SIG-M5 (cell line): Measurements from ENCODE around the gene SGO2.

Experiments
- DNase-seq: peaks from one replicate; lab custom pipeline; 2025; lab: John Stamatoyannopoulos, UW

Gene SGO2

GRCh38 chr2:200525882-200526651 lies at the start of gene SGO2:
Gene SGO2, plus strand, starts transcription at chr2:200526207. Its CDS starts 6,769 bp downstream, at chr2:200532976.
- peak; percentile 89 for DNase-seq

DNA sequence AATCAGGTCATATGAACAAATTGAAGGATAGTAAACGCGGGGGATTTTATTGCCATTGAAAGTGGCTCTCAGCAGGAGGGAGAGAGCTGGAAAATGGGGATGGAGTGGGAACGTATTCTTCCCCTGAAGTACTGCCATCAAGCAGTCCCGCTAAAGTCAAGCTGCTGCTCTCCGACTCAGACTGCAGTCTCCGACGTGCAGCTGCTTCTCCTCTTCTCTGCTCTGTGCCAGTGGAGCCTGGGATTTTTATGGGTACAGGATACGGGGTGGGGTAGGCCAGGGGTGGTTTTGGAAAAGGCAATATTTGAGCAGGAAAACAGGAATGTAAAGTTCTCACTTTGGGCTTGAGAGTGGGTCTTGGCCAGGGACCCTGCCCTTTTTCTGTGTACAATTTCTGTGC lies 49.2 kb upstream of the SGO2 start:
- no peak for DNase-seq

GRCh38 chr2:200477667-200478131 lies 48.3 kb upstream of the SGO2 start:
- DNase-seq, result no peak

GRCh38 chr2:200479692-200480265 lies 46.2 kb upstream of the SGO2 start:
- DNase-seq, result no peak

- no peak for DNase-seq
Measured at GRCh38 chr2:200482194-200482593, 43.8 kb upstream of the SGO2 start.

- DNase-seq, result no peak
Measured at GRCh38 chr2:200483729-200484198, 42.2 kb upstream of the SGO2 start.

DNA sequence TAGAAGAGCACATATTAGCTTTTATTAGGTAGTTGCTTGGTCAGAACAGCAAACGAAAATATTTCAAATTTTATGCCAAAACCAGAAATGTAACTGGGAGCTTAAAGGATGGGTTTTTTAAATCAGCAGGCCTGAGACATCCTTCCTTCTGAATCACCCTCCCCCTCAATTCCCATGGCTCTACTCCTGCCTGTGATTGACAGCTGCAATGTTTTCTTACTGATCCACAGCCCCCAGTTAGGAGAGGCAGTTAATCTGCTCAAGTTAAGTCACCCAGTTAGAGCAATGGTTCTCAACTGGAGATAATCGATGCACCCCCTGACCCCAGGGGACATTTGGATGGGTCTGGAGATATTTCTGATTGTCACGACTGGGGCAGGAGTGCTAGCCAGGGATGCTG lies 41.1 kb upstream of the SGO2 start:
- no peak for DNase-seq

DNA sequence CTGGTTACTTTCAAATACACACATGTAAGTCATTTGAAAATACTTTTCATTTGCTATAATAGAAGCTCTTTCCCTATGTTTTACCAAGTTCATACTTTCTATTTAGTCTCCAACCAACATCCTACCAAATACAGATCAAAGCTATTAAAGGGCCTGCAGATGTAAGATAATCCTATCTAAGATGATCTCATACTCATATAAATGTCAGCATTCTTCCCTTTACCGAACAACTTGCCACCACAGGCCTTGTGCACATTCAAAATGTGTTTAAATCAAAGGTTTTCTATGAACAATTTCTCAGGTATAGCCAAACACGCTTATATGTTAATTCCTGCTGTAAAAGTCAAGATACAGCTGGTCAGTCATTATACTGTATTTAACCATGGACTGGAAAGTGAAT lies 39.5 kb upstream of the SGO2 start:
- DNase-seq, result no peak

DNA sequence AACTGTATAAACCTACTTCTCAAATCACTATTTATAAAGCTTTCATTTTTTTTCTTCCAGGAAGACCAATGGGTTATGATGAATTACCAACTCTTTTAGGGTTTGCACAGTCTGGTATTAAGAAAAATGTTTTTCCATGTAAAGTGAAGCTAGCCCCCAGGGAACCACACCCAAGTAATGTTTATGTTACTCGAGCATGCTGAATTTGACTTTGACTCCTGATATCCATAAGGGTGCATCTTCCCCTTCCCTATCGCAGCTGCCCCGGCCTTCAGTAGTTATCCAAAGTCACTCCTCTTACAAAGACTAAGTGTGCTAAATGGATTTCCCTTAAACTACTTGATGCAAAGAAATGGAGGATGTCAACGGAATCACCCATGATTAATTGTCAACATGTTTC lies 37.8 kb upstream of the SGO2 start:
- no peak for DNase-seq

DNA sequence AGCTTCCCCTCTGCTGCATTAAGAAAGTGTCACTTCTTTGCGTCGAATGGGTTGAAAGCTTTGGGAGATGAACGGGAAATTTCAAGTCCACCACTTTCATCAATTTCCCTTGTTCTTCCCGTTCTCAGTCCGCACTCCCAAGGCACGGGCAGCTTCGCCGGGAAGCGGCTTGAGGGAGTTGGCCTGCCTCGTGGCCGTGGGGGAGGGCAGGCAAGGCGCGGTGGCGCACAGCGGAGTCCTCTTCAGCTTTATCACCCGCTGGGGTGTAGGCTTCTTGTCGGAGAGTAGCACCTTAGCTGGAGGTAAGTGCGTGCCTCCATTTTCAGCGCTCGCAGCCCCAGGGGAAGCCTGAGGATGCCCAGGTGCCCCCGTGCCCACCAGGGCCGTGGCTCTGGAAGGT lies 36.0 kb upstream of the SGO2 start:
- DNase-seq, result no peak

DNA sequence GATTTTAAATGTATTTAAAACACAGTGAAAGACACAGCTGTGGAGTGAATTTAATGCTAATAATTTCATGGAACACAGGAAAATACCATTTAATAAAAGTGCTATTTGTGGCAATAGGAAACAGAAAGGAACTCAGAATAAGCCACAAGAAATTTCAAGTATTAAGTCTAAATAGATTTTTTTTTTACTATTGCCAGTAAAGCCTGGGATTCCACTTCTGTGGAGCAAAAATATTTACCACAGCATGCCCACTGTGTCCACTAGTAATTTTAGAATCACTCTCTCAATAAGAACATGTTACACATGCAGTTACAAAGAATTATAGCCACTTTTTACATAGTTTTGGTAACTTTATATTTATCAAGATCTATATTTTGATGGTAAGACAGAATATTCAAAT lies 33.4 kb upstream of the SGO2 start:
- no peak for DNase-seq

- DNase-seq, result no peak
Measured at GRCh38 chr2:200494048-200494447, 32.0 kb upstream of the SGO2 start.

- DNase-seq, result no peak
Measured at GRCh38 chr2:200496696-200497095, 29.3 kb upstream of the SGO2 start.

DNA sequence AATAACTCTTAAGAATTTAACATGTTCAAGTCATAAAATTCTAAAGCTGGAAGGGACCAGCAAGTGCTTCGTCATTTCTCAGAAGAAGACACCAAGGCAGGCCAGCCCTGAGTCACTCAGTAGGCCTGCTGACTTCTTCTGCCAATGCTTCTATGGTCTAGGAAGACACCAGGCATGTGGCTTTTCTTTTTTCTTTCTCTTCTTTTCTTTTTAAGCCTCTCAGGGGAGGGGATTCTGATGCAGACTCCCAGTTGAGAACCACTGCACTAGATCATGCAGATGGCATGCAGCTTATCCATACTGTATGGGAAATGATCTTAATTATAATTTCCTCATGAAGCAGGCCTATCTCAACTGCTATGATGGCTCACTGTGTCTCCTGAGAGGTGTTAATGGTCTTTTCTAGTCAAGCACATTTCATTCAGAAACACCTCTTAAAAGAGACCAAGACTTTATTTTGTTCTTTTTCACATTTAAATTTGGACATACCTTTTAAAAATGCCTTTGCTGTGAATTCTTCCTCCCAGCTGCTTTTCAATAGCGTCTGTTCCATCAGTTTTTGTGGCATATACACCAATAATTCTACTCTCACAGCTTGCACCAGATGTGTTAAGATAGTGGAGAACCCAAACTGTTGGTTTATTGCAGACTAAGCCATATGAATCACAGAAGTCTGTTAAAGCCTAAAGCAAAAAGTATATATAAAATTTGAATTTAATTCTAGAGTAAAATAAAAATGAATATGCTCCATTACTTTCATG lies 27.4 kb upstream of the SGO2 start:
- no peak for DNase-seq

DNA sequence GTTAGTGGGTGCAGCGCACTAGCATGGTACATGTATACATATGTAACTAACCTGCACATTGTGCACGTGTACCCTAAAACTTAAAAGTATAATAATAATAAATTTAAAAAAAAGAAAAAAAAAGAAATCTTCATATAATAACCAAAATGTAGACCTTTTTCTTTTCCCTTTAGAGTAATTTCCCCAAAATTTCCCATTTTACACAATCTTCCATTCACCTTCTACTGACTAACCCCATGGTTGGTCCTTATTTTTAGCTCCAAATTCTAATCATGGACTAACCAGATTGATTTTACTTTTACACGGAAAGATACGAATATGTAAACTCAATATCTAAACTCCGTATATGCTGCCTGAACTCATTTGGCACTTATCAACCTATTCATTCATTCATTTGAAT lies 23.8 kb upstream of the SGO2 start:
- no peak for DNase-seq

DNA sequence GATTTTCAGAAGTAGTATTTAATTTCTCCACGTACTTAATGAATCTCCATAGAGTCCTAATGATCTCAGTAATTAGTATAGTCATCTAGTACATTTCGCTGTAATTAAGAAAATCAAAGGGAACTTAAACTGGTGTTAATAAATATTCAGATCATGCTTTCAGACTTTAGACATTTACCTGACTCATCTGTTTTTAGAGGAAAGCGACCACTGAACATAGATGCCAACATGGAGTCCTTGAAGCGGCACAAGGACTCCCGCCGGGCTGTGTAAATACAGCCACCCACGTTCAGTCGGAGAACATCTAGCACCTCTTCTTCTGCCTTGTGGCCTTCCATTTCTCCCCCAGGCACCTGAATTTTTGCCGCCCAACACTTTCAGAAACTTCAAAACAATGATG lies 19.3 kb upstream of the SGO2 start:
- no peak for DNase-seq

DNA sequence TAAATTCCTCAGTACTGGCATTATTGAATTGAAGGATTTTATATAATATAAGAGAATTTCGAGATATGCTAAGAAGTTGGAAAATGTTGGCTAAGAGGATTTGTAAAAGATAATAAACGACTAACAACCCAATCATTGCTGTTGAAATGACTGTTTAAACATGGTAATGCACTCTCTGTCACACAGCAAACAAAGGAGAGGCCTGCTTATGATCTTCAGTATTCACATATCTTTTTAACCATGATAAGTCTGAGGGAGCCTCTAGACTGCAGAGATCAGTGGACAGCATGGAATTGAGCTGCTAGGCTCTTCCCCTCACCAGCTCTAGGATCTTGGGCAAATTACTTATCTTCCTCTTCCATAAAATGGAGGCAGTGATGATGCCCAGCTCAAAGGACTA lies 18.8 kb upstream of the SGO2 start:
- DNase-seq, result no peak

- DNase-seq, result no peak
Measured at GRCh38 chr2:200509235-200509611, 16.8 kb upstream of the SGO2 start.

DNA sequence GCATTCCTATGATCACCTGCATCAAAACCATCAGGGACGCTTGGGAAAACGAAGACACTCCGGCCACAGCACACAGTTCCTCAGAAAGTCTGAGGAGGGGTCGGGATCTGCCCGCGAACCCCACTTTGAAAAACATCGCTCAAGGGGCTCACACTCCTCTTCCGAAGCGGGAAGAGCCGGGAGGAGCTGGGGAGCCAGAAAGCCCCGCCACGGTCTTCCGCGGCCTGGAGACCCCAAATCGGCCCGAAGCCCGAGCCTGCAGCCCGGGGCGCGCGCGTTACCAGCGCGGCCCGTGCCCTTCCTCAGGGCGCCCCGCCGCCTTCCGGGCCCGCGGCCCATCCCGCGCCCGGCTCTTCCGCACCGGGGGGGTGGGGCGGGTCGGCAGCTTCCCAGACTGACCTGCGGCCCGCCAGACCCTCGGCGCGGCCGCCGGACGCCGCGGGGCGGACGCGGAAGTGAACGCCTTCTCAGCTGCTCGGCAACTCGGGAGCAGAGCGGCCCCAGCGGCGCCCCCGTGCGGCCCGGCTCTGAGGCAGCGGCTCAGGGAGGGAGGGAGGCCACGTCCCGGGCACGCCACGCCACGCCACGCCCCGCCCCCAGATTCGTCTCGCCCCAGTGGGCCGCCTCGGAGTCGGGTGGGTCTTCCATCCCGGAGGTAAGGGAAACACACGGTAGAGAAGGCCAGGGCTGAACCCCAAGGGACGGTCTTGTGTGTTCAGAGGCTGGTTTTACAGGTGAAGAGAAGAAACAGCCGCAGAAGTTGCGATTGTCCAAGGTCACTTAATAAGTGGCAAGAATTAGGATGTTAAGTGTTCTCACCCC lies 16.2 kb upstream of the SGO2 start, which contains the start of gene KCTD18:
Gene KCTD18 (minus strand): TSS at position 457 of the 822 bp plus-strand sequence. CDS start 3,052 bp downstream, outside the sequence.
- peak; percentile 19 for DNase-seq

DNA sequence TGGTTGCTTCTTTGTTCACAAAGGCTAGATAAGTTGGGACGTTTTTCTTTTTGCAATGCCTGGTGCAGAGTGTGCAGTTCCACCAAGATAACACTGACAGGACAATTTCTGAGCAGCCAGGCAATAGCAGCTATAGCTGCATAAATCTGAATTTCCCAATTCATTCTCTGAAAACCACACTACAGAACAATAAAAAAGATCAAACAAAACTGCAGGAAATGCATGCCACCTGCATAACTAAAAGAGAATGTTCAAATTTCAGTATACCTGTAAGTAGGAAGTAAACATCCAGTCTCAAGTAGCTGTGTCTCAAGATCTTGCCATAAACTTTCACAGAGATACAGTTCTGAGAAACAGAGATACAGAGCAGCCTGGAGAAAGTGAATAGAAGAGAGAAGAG lies 10.9 kb upstream of the SGO2 start:
- no peak for DNase-seq

DNA sequence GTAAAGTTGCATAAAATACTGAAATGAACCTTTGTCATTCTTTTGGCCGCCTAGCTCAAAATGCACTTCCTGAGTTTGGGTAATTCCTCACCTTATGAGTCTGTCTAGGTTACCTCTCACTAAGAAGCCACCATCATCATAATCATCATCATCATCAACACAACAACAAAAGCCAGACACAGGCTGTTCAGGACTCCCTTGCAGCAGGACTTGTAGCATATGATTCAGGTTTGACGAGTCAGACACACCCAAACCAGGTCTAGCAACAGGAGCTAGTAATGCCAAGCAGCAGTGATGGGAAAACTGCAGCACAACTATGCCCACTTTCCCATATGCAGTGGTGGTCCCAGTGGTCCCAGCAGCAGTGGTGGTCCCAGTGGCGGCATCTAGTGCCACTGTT lies 2.8 kb upstream of the SGO2 start:
- DNase-seq, result no peak

DNA sequence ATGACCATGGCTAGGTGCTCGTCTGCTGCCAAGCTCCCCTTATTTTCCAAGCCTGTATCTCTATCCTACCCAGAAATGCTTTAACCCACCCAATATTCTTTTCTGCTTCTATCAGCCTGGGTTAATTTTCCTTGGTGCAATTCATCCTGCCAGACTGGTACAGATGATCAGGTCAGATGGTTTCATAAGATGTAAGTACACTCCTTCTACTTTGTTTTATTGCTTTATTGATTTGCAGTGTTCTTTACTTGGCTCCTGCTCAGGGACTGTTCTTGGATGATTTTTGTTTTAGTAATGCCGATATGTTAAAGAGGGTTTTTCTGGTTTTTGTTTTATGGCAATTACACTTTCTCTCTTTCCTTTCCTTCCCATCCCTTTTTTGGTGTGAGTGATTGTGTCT lies 2.4 kb upstream of the SGO2 start:
- no peak for DNase-seq
